GM19438 (cell line): Measurements from ENCODE around the gene TSPEAR.

Experiments used
- ATAC-seq: cut with Tn5 transposase; IDR thresholded peaks from one replicate; pipeline ENCODE4 v1.9.1; 2021; ENCODE audit warnings: low read depth; ENCODE audit not compliant: unreplicated experiment

TSPEAR gene

DNA sequence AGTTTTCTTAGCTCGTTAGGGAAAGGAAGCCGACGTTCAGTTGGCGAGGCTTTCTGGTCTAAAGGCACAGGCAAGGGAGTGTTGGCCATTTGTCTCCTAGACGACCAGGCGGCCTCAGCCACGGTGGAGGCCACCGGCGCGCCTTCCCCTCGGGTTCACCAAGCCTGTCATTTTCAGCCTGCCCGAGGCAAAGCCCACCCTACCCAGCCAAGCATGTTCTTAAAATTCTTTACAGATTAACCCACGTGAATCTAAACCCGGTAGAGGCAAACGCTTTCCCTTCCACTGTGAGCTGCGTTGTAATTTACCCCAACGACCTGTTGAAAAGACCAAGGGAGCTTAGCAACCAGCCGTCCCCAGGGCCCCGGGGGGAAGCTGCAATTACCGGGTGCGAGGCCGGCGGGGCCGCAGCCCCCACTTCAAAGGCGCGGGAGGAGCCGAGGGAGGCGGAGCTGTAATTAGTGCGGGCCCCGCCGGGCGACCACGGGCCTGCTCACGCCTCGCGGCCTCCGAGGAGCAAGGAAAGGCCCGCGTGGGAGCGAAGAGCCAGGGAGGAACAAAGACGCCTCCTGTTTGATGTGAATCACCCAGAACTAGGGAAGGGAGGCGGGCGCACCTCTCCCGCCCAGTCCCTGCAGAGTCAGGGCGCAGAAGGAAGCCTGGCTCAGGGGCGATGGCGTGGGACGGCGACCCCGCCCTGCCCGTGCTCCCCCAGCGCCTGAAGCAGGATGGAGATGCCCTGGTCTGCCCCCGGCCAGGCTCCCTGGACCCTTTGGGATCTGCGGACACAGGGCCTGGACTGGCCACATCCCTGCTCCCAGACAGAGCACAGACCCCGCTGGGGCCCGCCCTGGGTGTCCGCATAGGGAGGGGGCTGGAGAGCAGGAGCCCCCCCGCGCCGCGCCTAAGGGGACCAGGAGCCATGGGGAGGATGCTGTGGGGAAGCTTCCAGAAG, 12.1 kb upstream of the TSPEAR start:
- no peak for ATAC-seq

DNA sequence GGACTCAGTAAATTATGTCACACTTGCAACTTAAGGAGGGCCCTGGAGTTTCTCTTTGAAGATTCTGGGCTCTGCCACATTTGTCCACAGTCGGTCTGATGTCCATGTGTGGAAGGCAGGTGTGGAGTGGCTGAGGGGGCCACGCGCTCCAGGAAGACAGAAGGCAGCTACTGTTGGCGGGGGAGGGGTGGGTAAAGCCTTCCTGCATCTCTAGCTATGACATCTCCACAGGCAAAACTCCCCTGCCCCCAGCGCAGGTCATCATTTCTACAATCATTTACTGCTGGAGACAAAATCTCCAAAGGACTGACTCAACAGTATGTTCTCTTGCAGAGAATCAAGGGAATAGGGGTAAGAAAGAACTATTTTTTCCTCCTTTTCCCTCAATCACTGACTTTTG, 11.4 kb upstream of the TSPEAR start:
- ATAC-seq = no peak

DNA sequence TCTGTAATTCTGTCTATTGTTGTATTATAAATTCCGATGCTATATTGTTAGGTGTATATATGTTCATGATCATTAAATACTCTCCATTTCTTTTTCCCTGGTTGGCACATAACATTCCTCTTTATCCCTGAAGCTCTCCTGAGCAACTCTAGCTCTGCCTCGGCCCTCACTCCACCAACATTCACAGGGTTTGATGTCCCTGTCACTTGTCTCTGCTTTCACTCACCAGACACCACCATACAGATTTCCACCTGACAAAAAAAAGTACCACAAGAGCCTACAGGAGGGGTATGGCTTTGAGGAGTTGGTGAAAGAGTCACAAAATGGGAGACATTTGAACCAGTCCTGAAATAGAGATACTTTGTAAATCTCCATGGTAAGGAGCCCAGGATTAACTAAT, 8.8 kb upstream of the TSPEAR start:
- ATAC-seq = no peak

DNA sequence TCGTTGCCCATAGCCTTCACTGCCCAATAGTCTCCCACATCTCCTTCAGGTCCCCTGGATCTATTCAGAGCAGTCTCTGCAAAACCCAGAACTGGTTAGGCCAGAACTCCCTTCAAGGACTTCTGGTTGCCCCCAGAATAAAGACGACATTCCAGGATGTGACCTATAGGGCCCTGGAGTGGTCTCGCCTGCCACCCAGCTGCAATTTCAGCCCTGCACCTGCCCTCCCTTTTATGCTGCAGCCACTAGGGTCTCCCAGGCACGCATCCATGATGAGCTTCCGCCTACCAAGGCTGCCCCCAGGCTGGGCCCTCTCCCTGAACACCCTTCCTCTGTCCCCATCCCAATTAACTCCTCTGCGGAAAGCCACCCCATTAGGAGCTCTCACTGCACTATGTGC, 7.2 kb upstream of the TSPEAR start:
- ATAC-seq = no peak

DNA sequence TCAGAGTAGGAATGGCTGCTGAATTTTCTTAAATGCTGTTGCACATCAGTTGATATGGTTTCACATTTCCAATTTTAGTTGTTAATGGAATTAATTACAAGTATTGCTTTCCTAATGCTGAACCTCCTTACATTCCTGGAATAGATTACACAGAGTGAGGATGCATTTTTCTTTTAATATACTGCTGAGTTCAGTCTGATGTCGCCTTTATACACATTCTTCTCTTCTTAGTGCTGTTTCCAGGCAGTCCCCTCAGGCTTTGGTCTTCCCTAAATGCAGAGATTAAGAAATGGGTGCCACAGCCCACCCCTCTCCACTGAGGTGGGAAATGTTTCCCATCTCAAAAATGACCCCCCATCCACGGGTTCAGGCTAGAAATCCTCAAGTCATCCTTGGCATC, 6.7 kb upstream of the TSPEAR start:
- no peak for ATAC-seq

DNA sequence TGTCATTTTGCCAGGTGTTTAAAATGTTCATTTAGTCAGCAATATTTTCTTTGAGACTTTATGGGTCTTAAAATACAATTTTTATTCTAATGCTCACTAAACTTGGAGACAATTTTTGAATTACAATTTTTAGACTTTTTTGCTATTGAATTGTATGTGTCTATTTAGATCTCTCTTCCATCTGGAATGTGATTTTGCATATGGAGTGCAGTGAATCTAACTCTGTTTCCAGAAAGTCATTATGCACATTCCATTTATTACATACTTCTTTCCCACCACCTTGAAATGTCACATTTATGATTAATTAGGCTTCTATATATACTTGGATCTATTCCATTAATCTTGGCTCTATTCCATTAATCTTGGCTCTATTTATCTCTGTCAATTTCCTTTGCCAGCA, 5.6 kb upstream of the TSPEAR start:
- ATAC-seq = no peak

DNA sequence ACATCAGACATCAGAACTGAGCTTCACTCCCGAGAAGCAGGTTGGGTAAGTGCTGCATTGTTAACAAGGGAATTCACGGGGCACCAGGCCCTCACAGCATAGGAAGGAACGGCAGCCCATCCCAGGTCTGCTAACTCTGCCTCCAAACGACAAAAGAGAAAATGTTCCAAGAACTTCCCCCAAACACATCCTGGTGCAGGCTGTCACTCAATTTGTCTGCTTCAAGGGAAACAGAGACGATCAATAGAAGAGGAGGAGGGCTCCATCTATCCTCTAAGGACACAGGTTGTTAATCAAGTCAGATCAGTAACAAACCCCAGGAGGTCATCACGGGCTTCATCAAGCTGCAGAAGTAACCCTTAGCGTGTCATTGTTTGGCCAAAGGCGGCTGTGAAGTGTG, 3.5 kb upstream of the TSPEAR start:
- no peak for ATAC-seq

DNA sequence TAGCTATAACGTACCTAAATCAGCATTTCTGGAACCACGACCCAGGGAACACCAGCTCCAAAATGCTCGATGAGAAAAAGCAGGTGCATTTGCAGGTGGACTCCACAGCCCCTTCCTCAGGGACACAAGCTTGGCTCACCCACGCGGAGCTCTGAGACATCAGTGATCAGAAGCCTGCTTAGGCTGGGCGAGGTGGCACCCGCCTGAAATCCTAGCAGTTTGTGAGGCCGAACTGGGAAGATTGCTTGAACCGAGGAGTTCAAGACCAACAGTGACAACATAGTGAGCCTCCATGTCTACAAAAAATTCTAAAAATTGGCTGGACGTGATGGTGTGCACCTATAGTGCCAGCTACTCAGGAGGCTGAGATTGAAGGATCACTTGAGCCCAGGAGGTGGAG, 2.5 kb upstream of the TSPEAR start:
- ATAC-seq = no peak

DNA sequence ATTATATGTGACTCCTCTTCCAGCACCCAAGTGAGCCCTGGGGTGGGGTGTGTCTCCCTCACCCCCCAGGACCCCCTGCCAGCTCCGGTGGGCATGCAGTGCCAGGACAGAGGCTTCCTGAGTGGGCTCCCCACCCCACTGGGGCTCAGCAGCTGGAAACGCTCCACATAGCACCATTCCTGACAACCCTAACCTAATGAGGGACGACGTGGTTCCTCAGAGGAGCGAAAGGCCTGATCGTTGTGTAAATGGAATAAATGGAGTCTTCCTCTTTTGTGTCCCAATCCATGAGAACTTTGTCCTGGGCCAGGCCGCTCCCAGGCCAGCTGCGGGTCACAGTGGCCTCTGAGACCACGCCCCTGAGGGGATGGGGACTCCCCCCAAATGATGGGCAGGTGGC, 1.8 kb upstream of the TSPEAR start:
- ATAC-seq = no peak

DNA sequence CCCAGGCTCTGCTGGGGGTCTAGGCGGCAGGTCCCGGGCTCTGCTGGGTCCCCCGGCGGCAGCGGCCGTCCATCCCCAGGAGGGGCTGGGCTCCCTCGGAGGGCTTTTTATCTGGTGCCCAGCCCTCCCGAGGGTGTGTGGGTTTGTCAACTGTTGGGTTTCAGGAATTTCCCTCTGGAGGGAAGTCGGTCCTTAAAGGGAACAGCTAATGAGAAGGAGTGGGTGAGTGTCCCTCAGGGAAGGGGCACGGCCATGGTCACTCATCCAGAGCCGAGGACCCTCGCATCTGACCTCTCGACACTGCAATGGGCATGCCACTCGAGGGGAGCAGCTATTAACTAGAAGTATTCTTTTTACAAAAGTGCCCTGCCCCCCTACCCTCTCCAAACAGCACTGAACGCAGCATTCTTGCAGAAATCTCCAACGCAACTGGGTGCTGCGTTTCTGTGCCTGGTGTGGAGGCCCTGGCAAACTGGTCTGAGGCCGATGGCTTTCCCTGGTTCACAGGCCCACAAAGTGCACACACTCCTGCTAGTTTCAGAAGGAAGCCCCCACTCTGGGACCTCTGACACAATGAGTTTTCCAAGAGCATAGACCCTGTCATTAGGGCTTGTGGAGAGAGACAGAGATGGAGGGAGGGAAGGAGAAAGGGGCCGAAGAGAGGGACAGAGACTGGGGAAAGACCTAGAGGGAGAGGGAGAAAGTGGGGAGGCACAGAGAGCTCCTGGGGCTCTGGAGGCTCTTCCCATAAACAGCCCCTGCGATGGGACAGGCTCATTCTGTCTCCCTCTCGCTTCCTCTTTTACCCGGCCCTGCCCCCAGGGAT, 1.0 kb upstream of the TSPEAR start:
- ATAC-seq = no peak

DNA sequence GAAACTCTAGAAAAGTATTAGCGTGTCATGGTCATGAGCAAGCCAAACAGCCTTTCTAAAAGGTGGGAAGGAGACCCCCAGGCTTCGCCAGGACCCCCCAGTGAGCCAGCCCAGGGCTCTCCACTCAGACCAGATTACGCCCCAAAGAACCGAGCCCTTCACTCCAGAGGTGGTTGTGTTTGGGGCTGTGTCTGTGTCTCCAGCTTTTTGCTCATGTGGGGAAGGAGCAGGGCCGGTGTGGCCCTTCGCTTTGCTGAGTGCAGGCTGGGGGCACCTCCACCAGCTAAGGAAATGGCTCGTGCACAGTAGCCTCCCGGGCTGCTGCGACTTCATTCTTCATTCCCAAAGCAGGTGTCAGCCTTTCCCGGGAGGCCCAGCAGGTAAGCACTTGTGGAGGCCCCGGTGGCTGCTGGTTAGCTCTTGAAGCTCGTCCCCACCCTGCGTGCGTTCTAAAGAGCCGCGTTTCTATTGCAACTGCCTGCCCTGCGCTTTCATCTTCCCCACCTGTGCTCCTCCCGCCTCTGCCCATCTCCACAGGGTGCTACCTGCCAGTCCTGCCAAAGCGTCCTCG, 531 bp downstream of the TSPEAR start:
- ATAC-seq = no peak

DNA sequence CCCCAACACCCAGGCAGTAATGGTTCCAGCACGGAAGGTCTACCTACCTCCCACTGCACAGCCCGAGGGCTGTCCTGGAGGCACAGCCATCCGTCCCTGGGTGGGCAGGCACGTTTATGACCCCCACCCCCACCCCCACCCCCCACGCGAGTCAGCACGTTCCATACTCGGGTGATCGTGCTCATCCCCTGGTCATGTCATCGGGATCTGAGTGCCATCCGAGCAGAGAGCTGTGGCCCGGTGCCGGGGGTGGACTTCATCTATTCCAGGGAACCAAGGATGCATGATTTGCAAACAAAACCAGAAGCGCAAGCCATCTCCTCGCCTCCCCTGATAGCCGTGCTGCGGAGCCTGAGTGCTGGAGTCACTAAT, 1.1 kb downstream of the TSPEAR start:
- ATAC-seq = no peak

DNA sequence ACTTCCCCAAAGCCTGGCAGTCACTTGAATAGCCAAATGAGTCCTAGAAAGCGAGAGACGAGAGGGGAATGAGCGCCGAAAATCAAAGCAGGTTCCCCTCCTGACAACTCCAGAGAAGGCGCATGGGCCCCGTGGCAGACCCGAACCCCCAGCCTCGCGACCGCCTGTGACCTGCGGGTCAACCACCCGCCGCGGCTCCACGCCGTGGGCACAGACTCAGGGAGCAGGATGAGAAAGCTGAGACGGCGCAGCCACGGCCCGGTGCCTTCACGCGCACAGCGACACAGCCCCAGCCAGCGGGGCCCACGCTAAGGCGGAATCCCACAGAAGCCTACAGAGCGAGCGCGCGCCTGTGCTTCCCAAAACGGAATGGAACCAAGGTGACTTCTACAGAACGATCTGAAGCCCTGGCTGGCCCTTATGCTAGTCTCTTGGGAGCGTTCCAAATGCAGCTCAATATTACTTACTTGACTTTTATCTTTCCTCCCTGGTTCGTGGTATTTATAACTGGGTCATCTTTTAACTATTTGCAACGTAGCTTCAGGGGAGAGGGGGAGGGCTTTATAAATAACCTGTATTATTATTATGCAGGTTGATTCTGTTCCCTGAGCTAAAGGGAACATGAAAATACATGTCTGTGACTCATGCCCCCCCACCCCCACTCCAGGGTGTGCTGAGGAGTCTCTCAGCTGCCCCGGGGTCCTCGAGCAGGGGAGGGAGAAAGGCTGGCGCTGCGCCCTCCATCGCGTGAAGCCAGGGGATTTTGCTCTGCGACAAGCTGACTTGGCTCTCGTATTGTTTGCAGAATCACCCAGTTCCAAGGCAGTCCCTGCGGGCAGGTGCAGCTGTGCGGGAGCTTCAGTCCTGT, 1.7 kb downstream of the TSPEAR start:
- no peak for ATAC-seq

DNA sequence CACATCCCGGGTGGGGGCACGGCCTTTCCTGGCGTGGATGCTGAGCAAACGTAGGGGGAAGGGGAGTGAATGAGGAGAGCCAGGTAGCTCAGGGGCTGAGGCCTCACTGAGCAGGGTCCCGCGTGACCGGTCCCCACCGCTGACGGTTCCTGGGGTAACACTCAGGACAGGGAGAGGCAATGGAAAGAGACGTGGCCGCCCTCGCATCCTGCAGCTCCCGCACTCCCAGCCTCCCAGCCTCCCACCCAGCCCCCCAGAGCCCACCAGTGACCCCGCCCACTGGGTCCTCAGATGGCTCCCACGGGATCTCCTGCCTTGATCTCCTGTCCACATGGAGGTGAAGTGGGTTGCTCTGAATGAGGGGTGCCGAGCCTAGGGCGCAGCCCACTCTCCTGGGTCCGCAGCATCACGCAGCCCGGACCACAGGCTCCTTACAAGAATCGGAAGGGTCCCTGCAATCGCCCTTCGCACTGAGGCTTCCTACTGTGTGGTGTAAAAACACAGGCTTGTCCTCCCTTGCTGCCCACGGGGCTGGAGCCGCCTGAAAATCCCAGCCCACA, 2.4 kb downstream of the TSPEAR start:
- no peak for ATAC-seq

DNA sequence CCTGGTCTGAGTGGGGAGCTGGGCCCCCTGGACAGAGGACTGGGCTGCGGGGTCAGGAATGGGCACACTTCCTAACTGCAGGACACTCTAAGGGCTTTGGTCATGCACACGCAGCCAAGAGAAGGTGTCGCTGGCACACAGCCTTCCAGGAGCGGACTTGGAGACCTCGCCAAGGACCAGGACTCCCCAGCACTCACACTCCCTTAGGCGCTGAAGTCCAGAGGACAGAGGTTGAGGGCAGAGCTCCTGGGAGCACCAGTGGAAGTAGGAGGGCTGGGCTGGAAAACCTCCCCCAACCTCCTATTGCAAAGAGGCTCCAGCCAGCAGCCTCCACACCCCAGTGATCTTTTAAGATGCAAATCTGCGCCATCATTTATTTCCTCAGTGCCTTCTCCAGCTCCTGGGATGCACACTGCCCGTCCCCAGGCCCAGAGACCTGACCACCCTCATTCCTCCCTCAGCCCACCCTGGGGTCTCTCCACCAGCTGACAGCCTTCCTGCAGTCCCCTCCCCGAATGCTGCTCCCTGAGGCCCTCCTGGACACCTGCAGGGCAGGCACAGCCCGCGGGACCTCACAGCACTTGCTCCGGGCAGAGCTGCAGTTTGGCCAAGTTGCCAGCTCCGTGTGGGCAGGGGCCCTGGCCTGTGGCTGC, 3.0 kb downstream of the TSPEAR start:
- ATAC-seq = no peak

DNA sequence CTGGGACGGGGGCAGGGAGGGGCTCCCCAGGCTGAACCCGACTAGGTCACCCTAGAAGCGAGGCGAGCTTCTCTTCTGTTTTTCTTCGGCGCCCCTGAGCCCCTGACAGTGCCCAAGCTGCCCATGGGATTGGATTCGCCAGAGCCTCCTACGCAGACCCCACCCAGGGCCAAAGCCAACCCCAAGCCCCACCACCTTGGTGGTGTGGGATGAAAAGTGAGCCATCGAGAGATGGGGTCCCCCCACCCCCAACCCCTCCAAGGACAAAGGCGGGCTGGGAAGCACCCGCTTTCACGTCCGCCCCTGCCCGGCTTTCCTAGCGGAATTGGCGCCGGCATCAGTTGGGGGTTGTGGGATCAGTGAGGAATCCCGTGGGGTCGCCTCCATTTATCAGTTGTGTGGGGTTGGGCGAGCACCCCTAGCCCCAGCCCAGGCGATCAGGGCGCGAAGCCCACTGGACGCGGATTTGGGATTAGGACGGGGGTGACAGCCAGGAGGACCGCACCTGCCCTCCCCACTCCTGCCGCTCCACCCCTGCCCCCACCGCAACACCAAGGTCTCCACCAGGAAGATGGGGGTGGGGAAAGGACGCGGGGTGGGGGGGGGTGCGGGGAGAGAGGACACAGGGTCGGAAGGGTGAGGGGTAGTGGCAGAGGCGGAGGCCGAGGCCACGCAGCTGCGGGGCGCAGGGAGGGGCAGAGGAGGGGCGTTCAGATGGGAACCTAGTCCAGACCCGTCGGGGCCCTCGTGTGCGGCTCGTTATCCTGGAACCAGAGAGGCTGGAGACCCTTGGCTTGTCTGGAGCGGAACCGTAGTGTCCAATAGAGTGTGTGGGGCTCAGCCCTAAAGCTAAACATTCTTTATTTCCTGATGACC, 4.4 kb downstream of the TSPEAR start:
- no peak for ATAC-seq

DNA sequence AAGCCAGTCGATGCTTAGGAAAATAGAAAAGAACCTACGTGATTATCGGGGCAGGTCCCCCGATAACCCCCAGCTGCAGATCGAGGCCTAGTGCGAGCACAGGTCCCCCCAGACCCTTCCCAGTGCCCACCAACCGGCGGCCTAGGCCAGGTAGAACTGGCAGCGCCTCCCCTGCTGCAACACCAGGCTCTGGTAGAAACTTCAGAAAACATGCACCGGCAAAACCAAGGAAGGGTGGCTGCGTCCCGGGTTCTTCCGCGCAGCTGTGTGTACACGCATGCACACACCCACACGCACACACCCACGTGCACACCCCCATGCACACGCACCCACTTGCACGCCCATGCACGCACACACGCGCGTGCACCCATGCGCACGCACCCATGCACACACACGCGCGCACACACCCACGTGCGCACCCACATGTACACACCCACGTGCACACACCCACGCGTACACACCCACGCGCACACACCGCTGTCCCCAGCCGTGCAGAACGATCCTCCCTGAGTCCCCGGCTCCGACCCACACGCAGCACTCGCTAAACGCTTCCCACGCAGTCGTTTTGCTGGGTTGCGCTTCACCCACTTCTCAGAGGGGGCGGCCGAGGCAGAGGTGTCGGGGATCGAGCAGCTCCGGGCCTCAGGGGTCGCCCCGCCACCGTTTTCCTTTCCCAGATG, 5.2 kb downstream of the TSPEAR start:
- ATAC-seq = no peak

DNA sequence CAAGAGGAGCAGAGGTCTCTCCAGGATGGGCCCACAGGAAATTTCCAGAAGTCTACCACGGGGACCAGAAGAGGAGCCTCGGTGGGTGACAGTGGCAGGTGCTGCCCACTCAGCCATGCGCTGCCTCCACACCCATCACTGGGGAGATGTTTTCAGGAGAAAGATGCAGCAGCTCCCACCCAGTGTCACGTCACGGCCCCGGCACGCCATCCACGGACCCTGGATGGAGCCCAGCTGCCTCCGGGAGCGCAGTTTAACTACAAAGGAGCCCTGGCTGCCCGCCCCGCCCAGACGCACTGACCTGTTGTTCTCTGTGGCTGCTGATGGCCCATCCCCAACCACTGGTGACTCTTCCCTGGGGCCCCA, 6.8 kb downstream of the TSPEAR start:
- ATAC-seq = no peak
